CD4-positive, CD25-positive, alpha-beta regulatory T cell (primary cell): ENCODE measurements around the gene LSM14A. TPM values are rescaled to one million over a fixed set of nuclear protein-coding genes. Genes with fewer than 3 reads are reported as not detected.

ENCODE experiments used
- ATAC-seq, 2 donors: fragments of 150-1000 bp; cut with Tn5 transposase; one replicate each; pipeline ENCODE4 v1.10.0; 2021; ENCODE audit warnings: low read depth in 2 of 2, moderate number of reproducible peaks in 2 of 2, moderate library complexity in 1 of 2
- DNase-seq, 3 donors: peaks; one replicate each; pipeline versions ENCODE4 v3.0.0 to v3.0.0-alpha.2; 2012 to 2022; ENCODE audit warnings: mixed read lengths in 1 of 3
- H3K27ac ChIP-seq: one replicate; pipeline ENCODE4 v1.7.0; 2013; ENCODE audit warnings: mild to moderate bottlenecking, low read length; ENCODE audit not compliant: insufficient read depth, poor library complexity, severe bottlenecking
- H3K27me3 ChIP-seq: one replicate; pipeline ENCODE4 v1.7.0; 2013; ENCODE audit warnings: low read length; ENCODE audit not compliant: control insufficient read depth, insufficient read depth
- H3K36me3 ChIP-seq: one replicate; pipeline ENCODE4 v1.7.0; 2013; ENCODE audit warnings: mild to moderate bottlenecking, low read length, moderate library complexity; ENCODE audit not compliant: control insufficient read depth, insufficient read depth
- H3K4me1 ChIP-seq: 2 replicates; pipeline ENCODE4 v1.7.0; 2013; ENCODE audit warnings: mild to moderate bottlenecking, low read length; ENCODE audit not compliant: insufficient read depth, control insufficient read depth, poor library complexity, severe bottlenecking
- H3K4me3 ChIP-seq: one replicate; pipeline ENCODE4 v1.7.0; 2013; ENCODE audit warnings: low read depth, mild to moderate bottlenecking, low read length, moderate library complexity
- H3K9me3 ChIP-seq, 2 experiments: 1 replicate in 1 of 2; 2 replicates in 1 of 2; pipeline ENCODE4 v1.7.0; 2013; ENCODE audit warnings: low read length in 2 of 2, mild to moderate bottlenecking in 1 of 2, moderate library complexity in 1 of 2; ENCODE audit not compliant: control insufficient read depth in 2 of 2
- H3K27ac Mint-ChIP-seq, 3 donors: one replicate each; pipeline ENCODE4 v1.8.0; 2020 to 2022; ENCODE audit warnings: mild to moderate bottlenecking in 3 of 3, mixed read lengths in 3 of 3, moderate library complexity in 2 of 3
- H3K27me3 Mint-ChIP-seq: one replicate; pipeline ENCODE4 v1.8.0; 2022; ENCODE audit warnings: mild to moderate bottlenecking, mixed read lengths
- H3K36me3 Mint-ChIP-seq: one replicate; pipeline ENCODE4 v1.8.0; 2020; ENCODE audit warnings: mixed read lengths
- H3K4me1 Mint-ChIP-seq, 4 donors: one replicate each; pipeline ENCODE4 v1.8.0; 2020 to 2022; ENCODE audit warnings: mixed read lengths in 4 of 4, mild to moderate bottlenecking in 1 of 4
- H3K4me3 Mint-ChIP-seq, 4 donors: one replicate each; pipeline ENCODE4 v1.8.0; 2020 to 2022; ENCODE audit warnings: mild to moderate bottlenecking in 4 of 4, mixed read lengths in 4 of 4, moderate library complexity in 3 of 4
- H3K9me3 Mint-ChIP-seq, 7 donors: one replicate each; pipeline ENCODE4 v1.8.0; 2020 to 2022; ENCODE audit warnings: mixed read lengths in 7 of 7, mild to moderate bottlenecking in 3 of 7, moderate library complexity in 2 of 7
- polyA plus RNA-seq, 4 donors: library from polyadenylated mRNA; unstranded; fragments of 300-500 nt; fragmentation: Illumina TruSeq; gene quantifications; one replicate each; pipeline ENCODE4 v1.2.3, GENCODE V29; 2021
- total RNA-seq: library from RNA; stranded (reverse); gene quantifications from one replicate; pipeline ENCODE4 v1.2.3, GENCODE V29; 2022

Gene LSM14A
- total and polyA plus RNA-seq, 5 donors from 2014 or later: 133 to 175 (median 150) TPM

DNA sequence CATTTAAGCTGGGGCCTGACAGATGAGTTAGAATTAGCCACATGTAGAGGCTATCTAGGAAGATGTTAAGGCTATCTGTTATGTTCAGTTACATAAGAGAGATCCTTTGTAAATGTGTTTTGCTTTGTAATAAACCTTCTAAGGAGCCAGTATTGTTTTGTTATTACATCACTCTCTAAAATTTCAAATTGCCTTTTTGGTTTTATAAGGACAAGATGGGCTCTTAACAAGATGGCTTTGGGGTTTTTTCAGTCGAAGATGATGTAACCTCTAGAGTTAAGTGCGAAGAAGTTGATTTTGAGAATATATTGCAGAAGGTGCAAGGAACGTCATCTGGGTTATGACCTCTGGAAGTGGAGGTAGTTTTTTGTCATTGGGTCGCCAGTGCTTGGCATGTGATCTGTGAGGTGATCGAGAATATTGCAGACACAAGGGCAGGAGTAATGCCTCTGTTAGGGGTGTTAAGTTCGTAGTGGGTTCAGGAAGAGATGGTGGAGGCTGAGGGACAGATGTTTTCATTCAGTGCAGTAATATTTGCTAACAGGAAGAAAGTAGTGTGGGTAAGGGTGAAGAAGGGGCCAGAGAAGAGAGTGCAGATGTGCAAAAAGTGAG, 12.7 kb downstream of the LSM14A start:
- Histone ChIP-seq H3K36me3 (peaks cover 10% of the 10 kb centered on the region), H3K9me3 (no peaks in the 10 kb centered on the region), H3K27me3 (no peaks in the 10 kb centered on the region), H3K4me1 (peaks cover 80% of the 10 kb centered on the region), H3K27ac (no peak overlapping the region), H3K4me3 (peak overlapping the region; percentile 55)
- peak in 1 of 2 donors; percentile 31 for ATAC-seq
- Mint-ChIP-seq H3K9me3 (peaks cover 0 to 2% (median 0%) of the 10 kb centered on the region in 7 donors), H3K4me3 (peak overlapping the region; percentile 29 to 75 (median 64)), H3K36me3 (peaks cover 25% of the 10 kb centered on the region), H3K4me1 (peaks cover 50 to 90% (median 74%) of the 10 kb centered on the region in 4 donors), H3K27ac (peak overlapping the region; percentile 22 to 74 (median 72)), H3K27me3 (no peaks in the 10 kb centered on the region)
- DNase-seq: no peak

DNA sequence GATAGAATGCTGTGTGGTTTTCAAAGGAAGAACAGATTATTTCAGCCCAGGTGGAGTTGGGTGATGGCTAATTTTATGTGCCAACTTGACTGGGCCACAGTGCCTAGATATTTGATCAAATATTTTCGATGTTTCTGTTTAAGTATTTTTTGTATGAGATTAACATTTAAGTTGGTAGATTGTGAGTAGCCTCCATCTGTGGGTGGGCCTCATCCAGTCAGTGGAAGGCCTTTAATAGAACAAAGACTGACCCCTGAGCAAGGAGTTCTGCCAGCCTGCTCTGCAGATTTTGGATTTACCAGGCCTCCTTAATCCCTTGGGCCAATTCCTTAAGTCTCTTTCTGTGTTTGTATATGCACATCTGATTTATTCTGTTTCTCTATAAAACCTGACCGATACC, 13.9 kb downstream of the LSM14A start:
- peaks cover 71% of the 10 kb centered on the region for H3K4me1 ChIP-seq
- DNase-seq (no peak), ATAC-seq (no peak)
- no peaks in the 10 kb centered on the region for H3K27me3 ChIP-seq
- H3K27ac ChIP-seq: peak overlapping the region; percentile 39
- H3K36me3 ChIP-seq: peaks cover 5% of the 10 kb centered on the region
- Mint-ChIP-seq H3K4me1 (peaks cover 58 to 90% (median 73%) of the 10 kb centered on the region in 4 donors), H3K4me3 (peak overlapping the region; percentile 11 to 75 (median 40)), H3K27ac (peak overlapping the region in 1 of 3 donors; percentile 22), H3K27me3 (no peaks in the 10 kb centered on the region), H3K36me3 (peaks cover 12% of the 10 kb centered on the region), H3K9me3 (peaks cover 0 to 2% (median 0%) of the 10 kb centered on the region in 7 donors)
- H3K9me3 ChIP-seq: no peaks in the 10 kb centered on the region
- peak overlapping the region; percentile 55 for H3K4me3 ChIP-seq

DNA sequence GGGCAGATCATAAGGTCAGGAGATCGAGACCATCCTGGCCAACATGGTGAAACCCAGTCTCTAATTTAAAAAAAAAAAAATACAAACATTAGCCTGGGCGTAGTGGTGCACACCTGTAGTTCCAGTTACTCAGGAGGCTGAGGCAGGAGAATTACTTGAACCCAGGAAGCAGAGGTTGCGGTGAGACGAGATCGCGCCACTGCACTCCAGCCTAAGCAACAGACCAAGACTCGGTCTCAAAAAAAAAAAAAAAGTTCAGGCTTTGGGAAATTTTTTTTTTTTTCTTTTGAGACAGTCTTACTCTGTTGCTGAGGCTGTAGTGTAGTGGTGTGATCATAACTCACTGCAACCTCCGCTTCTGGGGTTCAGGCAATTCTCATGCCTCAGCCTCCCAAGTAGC, 14.7 kb downstream of the LSM14A start:
- peaks cover 58 to 90% (median 72%) of the 10 kb centered on the region in 4 donors for H3K4me1 Mint-ChIP-seq
- H3K27me3 ChIP-seq: no peaks in the 10 kb centered on the region
- H3K4me3 Mint-ChIP-seq: peak overlapping the region in 2 of 4 donors; percentile 47 to 57
- peak overlapping the region in 1 of 3 donors; percentile 47 for H3K27ac Mint-ChIP-seq
- peaks cover 0 to 2% (median 0%) of the 10 kb centered on the region in 7 donors for H3K9me3 Mint-ChIP-seq
- DNase-seq: peak in 1 of 3 donors; percentile 22
- peaks cover 6% of the 10 kb centered on the region for H3K36me3 Mint-ChIP-seq
- no peak overlapping the region for H3K4me3 ChIP-seq
- H3K4me1 ChIP-seq: peaks cover 70% of the 10 kb centered on the region
- no peak overlapping the region for H3K27ac ChIP-seq
- ATAC-seq: no peak
- peaks cover 5% of the 10 kb centered on the region for H3K36me3 ChIP-seq
- H3K9me3 ChIP-seq: no peaks in the 10 kb centered on the region
- H3K27me3 Mint-ChIP-seq: no peaks in the 10 kb centered on the region

DNA sequence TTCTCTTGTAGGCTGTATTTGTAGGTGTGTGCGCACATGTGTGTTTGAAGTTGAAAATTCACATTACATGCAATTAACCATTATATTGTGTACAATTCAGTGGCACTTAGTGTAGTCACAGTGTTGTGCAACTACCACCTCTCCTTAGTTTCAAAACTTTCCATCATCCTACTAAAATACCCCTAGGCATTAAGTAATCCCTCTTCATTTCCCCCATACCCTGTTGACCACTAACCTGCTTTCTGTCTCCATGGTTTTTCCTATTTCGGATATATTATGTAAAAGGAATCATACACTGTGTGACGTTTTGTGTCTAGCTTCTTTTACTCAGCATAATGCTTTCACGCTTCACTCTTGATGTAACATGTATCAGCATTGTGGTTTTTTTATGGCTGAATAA, 16.1 kb downstream of the LSM14A start:
- Histone ChIP-seq H3K4me3 (peak overlapping the region; percentile 29), H3K36me3 (peaks cover 9% of the 10 kb centered on the region), H3K4me1 (peaks cover 63% of the 10 kb centered on the region), H3K27me3 (no peaks in the 10 kb centered on the region), H3K9me3 (no peaks in the 10 kb centered on the region), H3K27ac (no peak overlapping the region)
- Mint-ChIP-seq H3K27me3 (no peaks in the 10 kb centered on the region), H3K36me3 (peaks cover 6% of the 10 kb centered on the region), H3K4me3 (peak overlapping the region; percentile 52 to 66 (median 55)), H3K9me3 (no peaks in the 10 kb centered on the region), H3K27ac (no peak overlapping the region), H3K4me1 (peaks cover 54 to 84% (median 63%) of the 10 kb centered on the region in 4 donors)
- ATAC-seq (no peak), DNase-seq (no peak)

DNA sequence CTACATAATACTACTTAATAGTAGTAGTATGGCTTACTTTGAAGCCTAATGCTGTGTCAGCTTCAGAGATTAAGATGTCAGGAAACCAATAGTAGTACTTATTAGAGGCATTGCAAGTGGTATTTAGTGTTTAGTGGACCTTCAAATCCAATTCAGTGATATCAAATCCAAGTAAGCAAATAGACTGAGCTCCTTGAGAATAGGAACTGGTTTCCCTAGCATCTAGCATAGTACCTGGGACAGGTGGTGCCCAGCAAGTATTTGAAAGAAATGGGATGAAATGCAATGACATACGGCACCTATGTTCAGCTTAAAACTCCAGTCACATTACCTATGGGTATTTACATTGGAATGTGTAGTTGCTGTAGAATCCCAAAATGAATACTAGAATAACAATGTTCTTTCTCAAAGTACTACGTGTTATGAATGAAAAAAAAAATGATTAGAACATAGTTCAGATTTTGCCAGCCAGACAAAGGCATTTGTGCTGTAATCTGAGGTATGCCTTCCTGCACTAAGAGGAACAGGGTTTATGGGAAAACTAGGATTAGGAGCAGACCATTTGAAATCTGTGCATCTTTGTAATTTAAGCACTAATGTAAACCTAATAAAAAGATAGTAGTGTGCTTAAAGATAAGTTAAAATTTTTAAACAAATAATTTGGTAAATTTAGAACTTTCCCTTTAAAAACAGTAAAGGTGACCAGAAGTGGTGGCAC, 17.1 kb downstream of the LSM14A start:
- no peaks in the 10 kb centered on the region for H3K9me3 ChIP-seq
- Mint-ChIP-seq H3K27ac (no peak overlapping the region), H3K9me3 (no peaks in the 10 kb centered on the region), H3K36me3 (peaks cover 9% of the 10 kb centered on the region), H3K27me3 (no peaks in the 10 kb centered on the region), H3K4me3 (peak overlapping the region in 3 of 4 donors; percentile 8 to 66 (median 55)), H3K4me1 (peaks cover 56 to 84% (median 64%) of the 10 kb centered on the region in 4 donors)
- H3K27me3 ChIP-seq: no peaks in the 10 kb centered on the region
- ATAC-seq (no peak), DNase-seq (no peak)
- peaks cover 56% of the 10 kb centered on the region for H3K4me1 ChIP-seq
- peak overlapping the region; percentile 47 for H3K4me3 ChIP-seq
- peaks cover 19% of the 10 kb centered on the region for H3K36me3 ChIP-seq
- H3K27ac ChIP-seq: no peak overlapping the region

DNA sequence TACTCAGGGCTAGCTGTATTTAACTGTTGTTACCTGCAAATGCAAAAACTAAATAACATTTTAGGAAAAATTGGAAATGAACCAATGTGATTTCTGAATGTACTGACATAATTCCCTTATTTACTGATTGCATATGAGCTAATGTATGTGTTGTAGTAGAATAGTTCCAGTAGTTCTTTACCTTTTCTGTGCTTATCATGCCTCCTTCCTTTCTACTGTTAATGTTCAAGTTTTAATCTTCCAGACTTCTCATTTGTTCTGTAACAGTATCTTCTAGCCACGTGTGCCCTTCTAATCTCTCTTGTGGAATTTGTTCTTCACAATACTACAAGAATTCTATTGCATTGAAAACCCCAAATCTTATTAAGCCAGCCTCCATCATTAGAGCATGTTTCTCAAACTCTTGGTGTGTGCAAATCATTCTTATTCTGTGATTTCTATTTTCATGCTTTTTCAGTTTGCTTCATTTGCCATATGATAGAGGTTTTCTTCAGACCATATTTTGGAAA, 17.7 kb downstream of the LSM14A start:
- Mint-ChIP-seq H3K27me3 (no peaks in the 10 kb centered on the region), H3K4me3 (peak overlapping the region in 3 of 4 donors; percentile 8 to 50 (median 11)), H3K27ac (peak overlapping the region in 1 of 3 donors; percentile 73), H3K9me3 (no peaks in the 10 kb centered on the region), H3K4me1 (peaks cover 54 to 80% (median 61%) of the 10 kb centered on the region in 4 donors), H3K36me3 (peaks cover 12% of the 10 kb centered on the region)
- DNase-seq: no peak
- Histone ChIP-seq H3K9me3 (no peaks in the 10 kb centered on the region), H3K4me3 (peak overlapping the region; percentile 47), H3K27me3 (no peaks in the 10 kb centered on the region), H3K27ac (no peak overlapping the region), H3K4me1 (peaks cover 51% of the 10 kb centered on the region), H3K36me3 (peaks cover 25% of the 10 kb centered on the region)
- no peak for ATAC-seq

DNA sequence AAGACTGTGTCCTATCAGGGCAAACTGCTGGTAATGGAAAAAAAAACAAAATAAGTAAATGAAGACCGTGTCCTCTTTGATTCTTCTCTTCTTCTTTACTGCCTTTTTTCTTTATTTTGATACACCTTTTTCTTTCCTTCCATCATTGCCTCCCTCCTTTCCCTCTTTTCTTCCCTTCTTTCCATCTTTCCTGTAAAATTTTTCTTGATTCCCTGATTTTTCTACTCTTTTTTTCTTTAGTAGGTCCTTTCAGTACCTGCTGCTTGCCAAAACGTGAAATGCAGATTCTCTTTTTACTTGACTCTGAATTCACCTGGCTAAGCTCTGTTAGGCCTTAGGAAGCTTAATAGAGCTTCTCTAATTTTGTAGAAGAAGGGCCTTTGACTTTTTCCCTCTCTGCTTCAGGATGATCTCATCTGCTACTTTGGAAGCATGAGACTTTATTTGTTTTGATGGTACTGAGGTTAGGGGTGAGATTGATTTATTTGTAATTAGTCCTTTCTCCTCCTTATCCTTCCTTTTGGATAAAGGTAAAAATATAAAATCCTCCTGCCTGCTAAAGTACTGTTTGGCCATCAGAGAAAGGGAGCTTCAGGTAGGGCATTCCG, 19.2 kb downstream of the LSM14A start:
- Mint-ChIP-seq H3K9me3 (no peaks in the 10 kb centered on the region), H3K27ac (peak overlapping the region; percentile 18 to 87 (median 18)), H3K4me3 (peak overlapping the region in 2 of 4 donors; percentile 62 to 83), H3K27me3 (no peaks in the 10 kb centered on the region), H3K36me3 (peaks cover 18% of the 10 kb centered on the region), H3K4me1 (peaks cover 42 to 65% (median 48%) of the 10 kb centered on the region in 4 donors)
- H3K4me3 ChIP-seq: no peak overlapping the region
- no peak overlapping the region for H3K27ac ChIP-seq
- no peaks in the 10 kb centered on the region for H3K9me3 ChIP-seq
- H3K36me3 ChIP-seq: peaks cover 39% of the 10 kb centered on the region
- no peaks in the 10 kb centered on the region for H3K27me3 ChIP-seq
- peaks cover 36% of the 10 kb centered on the region for H3K4me1 ChIP-seq
- DNase-seq (no peak), ATAC-seq (no peak)
